GM12891 (cell line): ENCODE measurements around the gene ARHGEF25.
"Not testable (repeated sequence)": the region's sequence is repeated elsewhere in the genome, so short reads cannot be mapped to it uniquely, and the experiment has no call there.

Source experiments
- DNase-seq: peaks from one replicate; pipeline ENCODE4 v3.0.0; 2011; ENCODE audit warnings: low spot score; ENCODE audit not compliant: insufficient read length
- FAIRE-seq: peaks from 2 replicates; lab custom pipeline; 2011; peaks lifted over from hg19 to GRCh38; lab: Jason Lieb, UNC
- PAX5 ChIP-seq: IDR thresholded peaks from 2 replicates; pipeline ENCODE4 v1.6.1; 2011; ENCODE audit warnings: low read length, moderate library complexity, mild to moderate bottlenecking; ENCODE audit not compliant: insufficient read depth, severe bottlenecking
- POLR2A ChIP-seq: IDR thresholded peaks from 2 replicates; pipeline ENCODE4 v1.6.1; 2011; ENCODE audit warnings: low read depth, low read length, control low read depth
- POLR2AphosphoS5 ChIP-seq: IDR thresholded peaks from 2 replicates; pipeline ENCODE4 v1.6.1; 2011; ENCODE audit warnings: low read depth, low read length, control low read depth
- POU2F2 ChIP-seq: IDR thresholded peaks from 2 replicates; pipeline ENCODE4 v1.6.1; 2011; ENCODE audit warnings: low read depth, mild to moderate bottlenecking, control low read depth, low read length, moderate library complexity
- SPI1 ChIP-seq: IDR thresholded peaks from 2 replicates; pipeline ENCODE4 v1.6.1; 2011; ENCODE audit warnings: low read depth, low read length, control low read depth
- TAF1 ChIP-seq: IDR thresholded peaks from 2 replicates; pipeline ENCODE4 v1.6.1; 2011; ENCODE audit warnings: low read depth, low read length, control low read depth

ARHGEF25 gene

GRCh38 chr12:57632958-57633840, 22.0 kb downstream of the ARHGEF25 start, which contains the start of gene B4GALNT1:
Gene B4GALNT1 (minus strand): TSS chr12:57633201. CDS start chr12:57632132, 1,069 bp downstream.
- FAIRE-seq (peak; percentile 95), DNase-seq (peak; percentile 76)
- TF ChIP-seq POLR2A, result no peak
- TF ChIP-seq POLR2AphosphoS5, result no peak
- no peak for TF ChIP-seq POU2F2
- TF ChIP-seq PAX5, result no peak
- no peak for TF ChIP-seq TAF1
- TF ChIP-seq SPI1, result no peak

DNA sequence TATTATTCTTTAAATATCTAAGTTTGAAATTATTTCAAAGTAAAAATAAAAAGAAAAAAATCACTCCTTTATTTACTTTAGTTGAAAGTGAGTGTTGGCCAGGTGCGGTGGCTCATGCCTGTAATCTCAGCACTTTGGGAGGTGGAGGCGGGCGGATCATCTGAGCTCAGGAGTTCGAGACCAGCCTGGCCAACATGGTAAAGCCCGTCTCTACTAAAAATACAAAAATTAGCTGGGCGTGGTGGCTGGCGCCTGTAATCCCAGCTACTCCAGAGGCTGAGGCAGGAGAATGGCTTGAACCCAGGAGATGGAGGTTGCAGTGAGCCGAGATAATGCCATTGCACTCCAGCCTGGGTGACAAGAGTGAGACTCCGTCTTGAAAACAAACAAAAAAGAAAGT, 25.5 kb downstream of the ARHGEF25 start:
- not testable (repeated sequence) for DNase-seq, FAIRE-seq

- TF ChIP-seq POLR2AphosphoS5, result no peak
- TF ChIP-seq POU2F2, result no peak
- TF ChIP-seq SPI1, result no peak
- no peak for TF ChIP-seq PAX5
- no peak for TF ChIP-seq TAF1
- TF ChIP-seq POLR2A, result no peak
- DNase-seq, result no peak
- no peak for FAIRE-seq
These were observed 26.1 kb downstream of the ARHGEF25 start for GRCh38 chr12:57637364-57637763.

GRCh38 chr12:57638096-57638495, 26.9 kb downstream of the ARHGEF25 start:
- no peak for DNase-seq
- TF ChIP-seq POU2F2, result no peak
- TF ChIP-seq POLR2AphosphoS5, result no peak
- no peak for FAIRE-seq

GRCh38 chr12:57640175-57641042, 29.2 kb downstream of the ARHGEF25 start:
- no peak for TF ChIP-seq PAX5
- TF ChIP-seq POLR2AphosphoS5, result no peak
- no peak for TF ChIP-seq POLR2A
- no peak for TF ChIP-seq SPI1
- TF ChIP-seq POU2F2, result no peak
- TF ChIP-seq TAF1, result no peak
- DNase-seq (no peak), FAIRE-seq (no peak)

- TF ChIP-seq PAX5, result no peak
- no peak for TF ChIP-seq POU2F2
- no peak for TF ChIP-seq SPI1
- FAIRE-seq (no peak), DNase-seq (no peak)
These were observed 30.6 kb downstream of the ARHGEF25 start for GRCh38 chr12:57641699-57642442.

GRCh38 chr12:57645990-57646658, 34.9 kb downstream of the ARHGEF25 start:
- not testable (repeated sequence) for FAIRE-seq, DNase-seq

DNA sequence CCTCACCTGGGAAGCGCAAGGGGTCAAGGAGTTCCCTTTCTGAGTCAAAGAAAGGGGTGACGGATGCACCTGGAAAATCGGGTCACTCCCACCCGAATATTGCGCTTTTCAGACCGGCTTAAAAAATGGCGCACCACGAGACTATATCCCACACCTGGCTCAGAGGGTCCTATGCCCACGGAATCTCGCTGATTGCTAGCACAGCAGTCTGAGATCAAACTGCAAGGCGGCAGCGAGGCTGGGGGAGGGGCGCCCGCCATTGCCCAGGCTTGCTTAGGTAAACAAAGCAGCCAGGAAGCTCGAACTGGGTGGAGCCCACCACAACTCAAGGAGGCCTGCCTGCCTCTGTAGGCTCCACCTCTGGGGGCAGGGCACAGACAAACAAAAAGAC, 35.4 kb downstream of the ARHGEF25 start:
- FAIRE-seq, DNase-seq: not testable (repeated sequence)

DNA sequence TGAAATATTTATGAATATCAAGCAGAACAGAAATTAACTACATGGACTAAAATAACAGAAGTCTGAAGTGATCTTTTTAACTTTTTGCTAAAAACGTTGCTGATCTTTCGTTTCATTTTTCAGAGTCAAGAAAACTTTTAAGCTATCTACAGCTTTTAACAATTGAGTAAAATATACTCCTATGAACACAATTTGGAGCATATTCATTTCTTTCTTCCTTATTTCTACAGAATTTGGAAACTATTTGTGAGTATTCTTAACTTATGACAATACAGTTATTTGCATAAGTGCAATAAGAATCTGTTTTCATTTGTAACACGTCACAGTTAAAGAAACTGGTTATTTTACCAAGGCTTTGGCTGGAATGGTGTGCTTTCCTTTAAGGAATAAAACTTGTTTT, 42.8 kb downstream of the ARHGEF25 start:
- FAIRE-seq (no peak), DNase-seq (no peak)
- TF ChIP-seq POU2F2, result no peak
- TF ChIP-seq TAF1, result no peak
- TF ChIP-seq POLR2AphosphoS5, result no peak
- TF ChIP-seq SPI1, result no peak
- no peak for TF ChIP-seq POLR2A
- TF ChIP-seq PAX5, result no peak
